ENCODE data around the gene PMVK. TPM values are rescaled to one million over a fixed set of nuclear protein-coding genes. Genes with fewer than 3 reads are reported as not detected.

The PMVK gene
- total and polyA plus RNA-seq, 2 of the 4 experiments (the other 2 are of a cell fraction): 9.0 to 28.1 TPM

- TF ChIP-seq FOS (IDR thresholded peaks at IDR 0.05; ENCODE audit: low read depth, low read length): no peak
- TF ChIP-seq MXI1 (IDR thresholded peaks at IDR 0.05; ENCODE audit: borderline replicate concordance, low read depth, low read length): no peak
- no peak for TF ChIP-seq RFX5 (IDR thresholded peaks at IDR 0.05; ENCODE audit: low read depth, low read length)
These were observed 37.0 kb upstream of the PMVK start (continued) for GRCh38 chr1:154973344-154974101.

Data from IMR-90 (cell line).